ENCODE measurements around the gene NASP.

DNA sequence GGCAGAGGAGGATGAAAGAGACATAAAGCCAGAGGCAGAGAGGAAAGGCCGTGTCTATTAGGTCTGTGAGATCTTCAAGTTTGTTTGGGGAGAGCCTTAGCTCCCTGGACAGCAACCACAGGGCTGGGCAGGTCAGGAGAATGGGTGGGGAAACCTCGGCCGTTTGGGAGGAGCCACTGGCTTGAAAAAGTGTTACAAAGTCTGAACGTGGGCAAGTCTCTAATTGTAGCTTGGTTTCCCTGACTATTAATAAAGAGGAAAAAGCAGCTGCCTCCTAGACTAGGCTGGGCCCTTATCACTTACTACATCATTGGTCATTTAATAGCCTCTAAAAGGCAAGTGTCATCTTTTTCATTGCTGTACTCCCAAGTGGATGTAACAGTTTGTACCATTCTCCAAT lies 40.1 kb downstream of the NASP start, which contains the start of gene CCDC17:
- TF ChIP-seq EZH2 (IDR thresholded peaks at IDR 0.05) (no peak), POLR2AphosphoS5 (IDR thresholded peaks at IDR 0.05; ENCODE audit: borderline replicate concordance, low read depth, low read length) (no peak)

Data from SK-N-MC (cell line).